SK-N-MC (cell line): ENCODE data around the gene EHD4.

Experiments
- EZH2 ChIP-seq: fragments of 200-600 bp; sonication (generic); IDR thresholded peaks from one replicate; pipeline ENCODE4 v1.6.1; 2017; ENCODE audit warnings: antibody characterized with exemption
- FOXP2 ChIP-seq: optimal IDR thresholded peaks from 2 replicates; pipeline ENCODE3; 2011; ENCODE audit warnings: mild to moderate bottlenecking, moderate library complexity; ENCODE audit not compliant: insufficient read depth; ENCODE audit errors: extremely low read length, control extremely low read depth
- POLR2AphosphoS5 ChIP-seq: IDR thresholded peaks from 2 replicates; pipeline ENCODE4 v1.6.1; 2012; ENCODE audit warnings: mild to moderate bottlenecking, low read depth, low read length, borderline replicate concordance

- TF ChIP-seq POLR2AphosphoS5 (no peak), EZH2 (no peak), FOXP2 (no peak)
These were observed 75.8 kb downstream of the EHD4 start for GRCh38 chr15:41896566-41896965.
